ENCODE data around the gene ZNF100. TPM values are rescaled to one million over a fixed set of nuclear protein-coding genes. Genes with fewer than 3 reads are reported as not detected.
"Not testable (repeated sequence)": the region's sequence is repeated elsewhere in the genome, so short reads cannot be mapped to it uniquely, and the experiment has no call there.

The ZNF100 gene
- 4.8 and 6.9 TPM in 2 replicates for total RNA-seq (2014; rRNA removed; shearing (Covaris generic))

- peak; percentile 94 for DNase-seq (ENCODE audit: low read depth)
Measured at GRCh38 chr19:21767065-21767800, at the start of gene ZNF100. ZNF100 (minus strand) TSS chr19:21767579; CDS start chr19:21767429, 150 bp downstream.

- no peak for DNase-seq (ENCODE audit: low read depth)
Measured at GRCh38 chr19:21812448-21812847, 45.1 kb upstream of the ZNF100 start.

- DNase-seq (ENCODE audit: low read depth): not testable (repeated sequence)
Measured at GRCh38 chr19:21808400-21809000, 41.1 kb upstream of the ZNF100 start.

- no peak for DNase-seq (ENCODE audit: low read depth)
Measured at GRCh38 chr19:21789466-21790085, 22.2 kb upstream of the ZNF100 start.

GRCh38 chr19:21786936-21787335, 19.6 kb upstream of the ZNF100 start:
- no peak for DNase-seq (ENCODE audit: low read depth)

GRCh38 chr19:21775792-21776191, 8.4 kb upstream of the ZNF100 start:
- not testable (repeated sequence) for DNase-seq (ENCODE audit: low read depth)

- peak; percentile 15 for DNase-seq (ENCODE audit: low read depth)
Measured at GRCh38 chr19:21766705-21767064, 694 bp downstream of the ZNF100 start.

GRCh38 chr19:21765151-21765550, 2.2 kb downstream of the ZNF100 start:
- DNase-seq (ENCODE audit: low read depth): no peak

- DNase-seq (ENCODE audit: low read depth): not testable (repeated sequence)
Measured at GRCh38 chr19:21761547-21761946, 5.8 kb downstream of the ZNF100 start.

GRCh38 chr19:21758296-21758695, 9.1 kb downstream of the ZNF100 start:
- no peak for DNase-seq (ENCODE audit: low read depth)

GRCh38 chr19:21755555-21755954, 11.8 kb downstream of the ZNF100 start:
- not testable (repeated sequence) for DNase-seq (ENCODE audit: low read depth)

- DNase-seq (ENCODE audit: low read depth): peak; percentile 55
Measured at GRCh38 chr19:21751384-21751783, 16.0 kb downstream of the ZNF100 start.

GRCh38 chr19:21750586-21751128, 16.7 kb downstream of the ZNF100 start:
- DNase-seq (ENCODE audit: low read depth): no peak

- DNase-seq (ENCODE audit: low read depth): peak; percentile 9
Measured at GRCh38 chr19:21749090-21749489, 18.3 kb downstream of the ZNF100 start.

- no peak for DNase-seq (ENCODE audit: low read depth)
Measured at GRCh38 chr19:21748088-21748487, 19.3 kb downstream of the ZNF100 start.

- no peak for DNase-seq (ENCODE audit: low read depth)
Measured at GRCh38 chr19:21740559-21740958, 26.8 kb downstream of the ZNF100 start.

GRCh38 chr19:21726942-21727747, 40.2 kb downstream of the ZNF100 start:
- DNase-seq (ENCODE audit: low read depth): not testable (repeated sequence)

GRCh38 chr19:21713761-21714160, 53.6 kb downstream of the ZNF100 start:
- DNase-seq (ENCODE audit: low read depth): no peak

GRCh38 chr19:21709464-21709863, 57.9 kb downstream of the ZNF100 start:
- no peak for DNase-seq (ENCODE audit: low read depth)

GRCh38 chr19:21707878-21708277, 59.5 kb downstream of the ZNF100 start:
- DNase-seq (ENCODE audit: low read depth): not testable (repeated sequence)

- no peak for DNase-seq (ENCODE audit: low read depth)
Measured at GRCh38 chr19:21707065-21707464, 60.3 kb downstream of the ZNF100 start.

- no peak for DNase-seq (ENCODE audit: low read depth)
Measured at GRCh38 chr19:21705393-21705792, 62.0 kb downstream of the ZNF100 start.
